ENCODE results near the gene CRACR2B. TPM values are rescaled to one million over a fixed set of nuclear protein-coding genes. Genes with fewer than 3 reads are reported as not detected.

The CRACR2B gene
- total RNA-seq, 1 donor from 2014 or later = 0.53 TPM

- TF ChIP-seq CTCF (IDR thresholded peaks at IDR 0.05; ENCODE audit: insufficient read depth, low read length, severe bottlenecking) = no peak
- Histone ChIP-seq H3K36me3 (ENCODE audit: control insufficient read depth, insufficient read depth, low read length) (no peaks in the 10 kb centered on the region), H3K27me3 (ENCODE audit: control insufficient read depth, insufficient read depth, low read length) (no peaks in the 10 kb centered on the region), H3K4me3 (ENCODE audit: low read depth, low read length) (no peak overlapping the region)
- FAIRE-seq (no peak), DNase-seq (ENCODE audit: low read depth) (no peak)
These were observed 32.8 kb downstream of the CRACR2B start for GRCh38 chr11:860234-861104.

- Histone ChIP-seq H3K36me3 (ENCODE audit: control insufficient read depth, insufficient read depth, low read length) (no peaks in the 10 kb centered on the region), H3K27me3 (ENCODE audit: control insufficient read depth, insufficient read depth, low read length) (no peaks in the 10 kb centered on the region), H3K4me3 (ENCODE audit: low read depth, low read length) (no peak overlapping the region)
- FAIRE-seq (no peak), DNase-seq (ENCODE audit: low read depth) (no peak)
- no peak for TF ChIP-seq CTCF (IDR thresholded peaks at IDR 0.05; ENCODE audit: insufficient read depth, low read length, severe bottlenecking)
These were observed 33.4 kb downstream of the CRACR2B start for GRCh38 chr11:861105-861479.

DNA sequence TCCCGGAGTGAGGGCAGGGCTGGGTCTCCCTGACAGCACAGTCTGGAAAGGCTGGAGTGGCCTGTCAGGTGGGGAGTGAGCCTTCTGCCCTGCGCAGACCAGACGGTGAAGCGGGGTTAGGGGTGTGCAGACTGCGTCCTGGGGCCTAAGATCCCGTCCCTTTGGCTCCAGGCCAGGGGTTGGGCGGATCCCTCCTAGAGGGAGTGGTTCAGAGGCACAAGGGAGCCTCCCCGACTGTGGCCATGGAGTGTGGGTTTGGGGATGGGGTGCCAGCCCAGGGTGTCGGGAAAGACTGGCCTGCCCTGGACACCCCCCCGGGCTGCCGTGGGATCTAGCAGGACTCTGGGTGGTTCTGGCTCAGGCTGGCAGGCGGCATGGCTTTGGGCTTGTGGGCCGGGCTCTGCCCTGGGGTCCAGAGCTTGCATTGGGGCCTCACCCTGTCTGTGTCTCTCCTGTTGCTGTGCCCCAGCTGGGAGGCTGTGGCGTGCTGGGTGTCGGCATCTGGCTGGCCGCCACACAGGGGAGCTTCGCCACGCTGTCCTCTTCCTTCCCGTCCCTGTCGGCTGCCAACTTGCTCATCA is 34.5 kb downstream of the CRACR2B start:
- no peaks in the 10 kb centered on the region for H3K27me3 ChIP-seq (ENCODE audit: control insufficient read depth, insufficient read depth, low read length)
- no peaks in the 10 kb centered on the region for H3K36me3 ChIP-seq (ENCODE audit: control insufficient read depth, insufficient read depth, low read length)
- no peak for FAIRE-seq
- DNase-seq (ENCODE audit: low read depth) = no peak
- no peak for TF ChIP-seq CTCF (IDR thresholded peaks at IDR 0.05; ENCODE audit: insufficient read depth, low read length, severe bottlenecking)
- no peak overlapping the region for H3K4me3 ChIP-seq (ENCODE audit: low read depth, low read length)

- FAIRE-seq = no peak
- DNase-seq (ENCODE audit: low read depth) = no peak
- TF ChIP-seq CTCF (IDR thresholded peaks at IDR 0.05; ENCODE audit: insufficient read depth, low read length, severe bottlenecking) = no peak
- Histone ChIP-seq H3K27me3 (ENCODE audit: control insufficient read depth, insufficient read depth, low read length) (no peaks in the 10 kb centered on the region), H3K36me3 (ENCODE audit: control insufficient read depth, insufficient read depth, low read length) (no peaks in the 10 kb centered on the region), H3K4me3 (ENCODE audit: low read depth, low read length) (no peak overlapping the region)
These were observed 34.9 kb downstream of the CRACR2B start for GRCh38 chr11:862696-863022.

GRCh38 chr11:863023-863909 is 35.5 kb downstream of the CRACR2B start:
- H3K4me3 ChIP-seq (ENCODE audit: low read depth, low read length) = no peak overlapping the region
- FAIRE-seq = no peak
- TF ChIP-seq CTCF (IDR thresholded peaks at IDR 0.05; ENCODE audit: insufficient read depth, low read length, severe bottlenecking) = no peak
- DNase-seq (ENCODE audit: low read depth) = no peak
- no peaks in the 10 kb centered on the region for H3K27me3 ChIP-seq (ENCODE audit: control insufficient read depth, insufficient read depth, low read length)
- H3K36me3 ChIP-seq (ENCODE audit: control insufficient read depth, insufficient read depth, low read length) = no peaks in the 10 kb centered on the region
